ENCODE measurements around the gene CYLD. TPM values are rescaled to one million over a fixed set of nuclear protein-coding genes. Genes with fewer than 3 reads are reported as not detected.

Gene CYLD
- total RNA-seq, 1 donor from 2014 or later = 122 TPM

DNA sequence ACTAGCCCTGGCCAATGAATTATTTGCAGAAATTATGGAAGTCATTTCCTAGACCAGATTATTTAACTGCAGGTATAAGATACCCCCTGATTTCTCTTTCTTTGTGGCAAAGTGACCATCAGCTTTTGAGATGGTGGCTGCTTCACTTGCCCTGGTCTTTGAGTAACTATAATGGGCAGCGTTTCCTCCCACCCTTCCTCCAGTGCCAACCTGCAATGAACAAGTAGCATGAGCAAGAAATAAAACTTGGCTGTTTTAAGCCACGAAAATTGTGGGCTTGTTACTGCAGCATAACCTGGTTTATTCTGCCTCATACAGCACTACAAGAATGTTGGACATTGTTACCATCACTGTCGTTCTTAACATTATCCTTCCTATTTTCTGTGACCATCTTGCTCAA is 105.3 kb downstream of the CYLD start:
- Mint-ChIP-seq H3K36me3 (ENCODE audit: low read depth) (no peaks in the 10 kb centered on the region), H3K4me3 (no peak overlapping the region), H3K4me1 (peaks cover 2% of the 10 kb centered on the region), H3K9me3 (no peaks in the 10 kb centered on the region), H3K27me3 (peaks cover 20% of the 10 kb centered on the region), H3K27ac (no peak overlapping the region)
- DNase-seq = no peak
- ATAC-seq (ENCODE audit: low read depth) = no peak
- TF ChIP-seq, protein P1, sequence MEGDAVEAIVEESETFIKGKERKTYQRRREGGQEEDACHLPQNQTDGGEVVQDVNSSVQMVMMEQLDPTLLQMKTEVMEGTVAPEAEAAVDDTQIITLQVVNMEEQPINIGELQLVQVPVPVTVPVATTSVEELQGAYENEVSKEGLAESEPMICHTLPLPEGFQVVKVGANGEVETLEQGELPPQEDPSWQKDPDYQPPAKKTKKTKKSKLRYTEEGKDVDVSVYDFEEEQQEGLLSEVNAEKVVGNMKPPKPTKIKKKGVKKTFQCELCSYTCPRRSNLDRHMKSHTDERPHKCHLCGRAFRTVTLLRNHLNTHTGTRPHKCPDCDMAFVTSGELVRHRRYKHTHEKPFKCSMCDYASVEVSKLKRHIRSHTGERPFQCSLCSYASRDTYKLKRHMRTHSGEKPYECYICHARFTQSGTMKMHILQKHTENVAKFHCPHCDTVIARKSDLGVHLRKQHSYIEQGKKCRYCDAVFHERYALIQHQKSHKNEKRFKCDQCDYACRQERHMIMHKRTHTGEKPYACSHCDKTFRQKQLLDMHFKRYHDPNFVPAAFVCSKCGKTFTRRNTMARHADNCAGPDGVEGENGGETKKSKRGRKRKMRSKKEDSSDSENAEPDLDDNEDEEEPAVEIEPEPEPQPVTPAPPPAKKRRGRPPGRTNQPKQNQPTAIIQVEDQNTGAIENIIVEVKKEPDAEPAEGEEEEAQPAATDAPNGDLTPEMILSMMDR (IDR thresholded peaks at IDR 0.05) = no peak
- CTCF ChIA-PET = no interaction called here
- POLR2A ChIA-PET = no interaction called here
- intact Hi-C loops (cut with micrococcal nuclease) = no loop called here

DNA sequence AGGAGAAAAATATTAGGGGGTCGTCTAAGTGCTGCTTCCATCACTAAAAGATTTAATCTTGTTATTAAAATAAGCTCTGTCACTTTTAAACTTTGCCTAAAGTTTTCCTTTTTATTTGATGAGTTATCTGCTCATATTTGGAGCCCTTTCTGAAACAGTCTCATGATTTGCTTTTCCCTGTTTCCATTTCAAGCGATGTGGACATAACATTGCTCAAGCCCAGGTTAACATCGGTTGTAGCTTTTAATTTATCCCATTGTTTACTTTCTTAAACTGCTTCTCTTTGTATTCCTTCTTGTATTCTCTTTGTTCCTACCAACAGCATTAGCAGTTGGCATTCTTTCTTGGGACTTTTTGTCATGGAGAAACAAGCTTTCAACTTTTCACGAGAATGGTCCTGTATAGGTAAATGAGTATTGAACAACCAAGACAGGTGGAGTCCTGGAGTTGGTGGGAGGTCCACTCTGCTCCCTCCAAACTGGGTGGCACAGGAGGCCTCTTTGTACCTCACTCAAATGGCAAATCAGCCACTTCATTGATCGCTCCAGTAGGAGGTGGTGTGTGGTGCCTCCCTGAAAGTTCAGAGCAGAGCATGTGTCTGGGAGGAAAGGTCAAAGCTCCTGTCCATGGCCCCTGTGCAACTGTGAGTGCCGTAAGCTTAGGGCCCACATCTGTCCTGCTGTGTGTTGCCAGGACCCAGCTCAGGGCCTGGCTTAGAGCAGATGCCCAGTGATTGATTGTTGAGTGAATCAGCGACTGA is 107.0 kb downstream of the CYLD start:
- H3K9me3 Mint-ChIP-seq = no peaks in the 10 kb centered on the region
- intact Hi-C loops (cut with micrococcal nuclease) = no loop called here
- TF ChIP-seq, protein P1 (IDR thresholded peaks at IDR 0.05) = no peak
- peaks cover 21% of the 10 kb centered on the region for H3K27me3 Mint-ChIP-seq
- DNase-seq = no peak
- H3K4me3 Mint-ChIP-seq = no peak overlapping the region
- POLR2A ChIA-PET = no interaction called here
- CTCF ChIA-PET = no interaction called here
- H3K4me1 Mint-ChIP-seq = no peaks in the 10 kb centered on the region
- no peak overlapping the region for H3K27ac Mint-ChIP-seq
- no peak for ATAC-seq (ENCODE audit: low read depth)
- H3K36me3 Mint-ChIP-seq (ENCODE audit: low read depth) = no peaks in the 10 kb centered on the region

Other genes starting within 250 kb of the CYLD start
- gene NKD1, start 193.7 kb upstream of the CYLD start, total RNA-seq = 0.49 and 1.5 TPM in 2 replicates
- 33.1 and 34.5 TPM in 2 replicates for gene SNX20, start 60.8 kb upstream of the CYLD start, total RNA-seq
- 2.9 and 3.7 TPM in 2 replicates for gene NOD2, start 48.5 kb upstream of the CYLD start, total RNA-seq